Neural cell (in vitro differentiated cells): Measurements from ENCODE around the gene MMP14.

Source experiments
- CTCF ChIP-seq: fragments of 450-650 bp; IDR thresholded peaks from 2 replicates; pipeline ENCODE4 v1.5.1; 2014; ENCODE audit warnings: antibody characterized with exemption, mild to moderate bottlenecking, moderate library complexity; ENCODE audit not compliant: poor library complexity, severe bottlenecking
- EZH2 ChIP-seq: fragments of 200-600, 300-800 bp; shearing (Covaris generic), sonication (generic); IDR thresholded peaks from 2 replicates; pipeline ENCODE4 v1.6.1; 2014; ENCODE audit warnings: antibody characterized with exemption, low read length, borderline replicate concordance, mild to moderate bottlenecking; ENCODE audit not compliant: insufficient read depth, poor library complexity, severe bottlenecking
- POLR2AphosphoS5 ChIP-seq: IDR thresholded peaks from 2 replicates; pipeline ENCODE4 v1.6.1; 2012
- TAF1 ChIP-seq: IDR thresholded peaks from 2 replicates; pipeline ENCODE4 v1.6.1; 2012; ENCODE audit warnings: low read depth

- no peak for TF ChIP-seq TAF1
- TF ChIP-seq CTCF, result no peak
- no peak for TF ChIP-seq EZH2
- no peak for TF ChIP-seq POLR2AphosphoS5
Observed at GRCh38 chr14:22887990-22888378, 51.6 kb downstream of the MMP14 start.
